ENCODE data around the gene CPA5.

The CPA5 gene

GRCh38 chr7:130395421-130395820, 50.8 kb downstream of the CPA5 start:
- peaks cover 0 to 25% of the 10 kb centered on the region in 2 donors for H3K36me3 ChIP-seq (replicated peaks in 1 of 2; ENCODE audit: control insufficient read depth in 2 of 2, insufficient read depth in 2 of 2, low read length in 2 of 2)
- H3K4ac ChIP-seq (ENCODE audit: low read length): no peak overlapping the region
- H3K9ac ChIP-seq (ENCODE audit: low read depth, low read length, poor library complexity): no peak overlapping the region
- H4K8ac ChIP-seq (ENCODE audit: low read depth, low read length): no peak overlapping the region
- no peak overlapping the region for H2AFZ ChIP-seq (ENCODE audit: low read length)
- no peak overlapping the region for H3K18ac ChIP-seq (ENCODE audit: low read length)
- no peak overlapping the region for H3K23ac ChIP-seq (ENCODE audit: low read depth, low read length, poor library complexity)
- no peak overlapping the region for H2BK15ac ChIP-seq (ENCODE audit: low read length)
- H2AK5ac ChIP-seq (ENCODE audit: low read depth, low read length): no peak overlapping the region
- no peak overlapping the region for H3K4me2 ChIP-seq (ENCODE audit: insufficient read depth, low read length, poor library complexity, severe bottlenecking)
- no peak overlapping the region for H2BK5ac ChIP-seq (ENCODE audit: low read length)
- H3K4me1 ChIP-seq (ENCODE audit: control insufficient read depth in 2 of 2, insufficient read depth in 1 of 2, low read depth in 1 of 2, low read length in 2 of 2): peaks cover 9 to 14% of the 10 kb centered on the region in 2 donors
- H3K79me1 ChIP-seq (ENCODE audit: low read depth, low read length): no peaks in the 10 kb centered on the region
- no peak overlapping the region for H3K4me3 ChIP-seq (ENCODE audit: low read length in 2 of 2)
- DNase-seq (ENCODE audit: low spot score): no peak
- no CpG with 5 or more reads among the region's 5 CpGs for WGBS, 2 donors (ENCODE audit: extremely low coverage in 2 of 2, insufficient read length in 2 of 2, insufficient replicate concordance in 1 of 2)
- H4K91ac ChIP-seq (ENCODE audit: low read depth, low read length, poor library complexity): no peak overlapping the region
- H2BK12ac ChIP-seq (ENCODE audit: low read length): no peak overlapping the region
- H2BK120ac ChIP-seq (ENCODE audit: low read depth, low read length): no peak overlapping the region
- H3K27ac ChIP-seq (replicated peaks; ENCODE audit: low read length): no peak overlapping the region
- no peaks in the 10 kb centered on the region for H3K27me3 ChIP-seq (ENCODE audit: control insufficient read depth in 3 of 3, insufficient read depth in 3 of 3, low read depth in 1 of 3, low read length in 3 of 3)
- no peaks in the 10 kb centered on the region for H3K9me3 ChIP-seq (replicated peaks in 1 of 2; ENCODE audit: control insufficient read depth in 2 of 2, insufficient read depth in 1 of 2, low read depth in 1 of 2, low read length in 2 of 2)
- H3K14ac ChIP-seq (ENCODE audit: low read length): no peak overlapping the region

GRCh38 chr7:130396109-130396508, 51.5 kb downstream of the CPA5 start:
- Histone ChIP-seq H3K4me1 (ENCODE audit: control insufficient read depth in 2 of 2, insufficient read depth in 1 of 2, low read depth in 1 of 2, low read length in 2 of 2) (peaks cover 9 to 14% of the 10 kb centered on the region in 2 donors), H2BK12ac (ENCODE audit: low read length) (no peak overlapping the region), H4K8ac (ENCODE audit: low read depth, low read length) (no peak overlapping the region), H3K4me3 (ENCODE audit: low read length in 2 of 2) (no peak overlapping the region), H3K36me3 (replicated peaks in 1 of 2; ENCODE audit: control insufficient read depth in 2 of 2, insufficient read depth in 2 of 2, low read length in 2 of 2) (peaks cover 0 to 32% of the 10 kb centered on the region in 2 donors), H2BK120ac (ENCODE audit: low read depth, low read length) (no peak overlapping the region), H3K9ac (ENCODE audit: low read depth, low read length, poor library complexity) (no peak overlapping the region), H2BK15ac (ENCODE audit: low read length) (no peak overlapping the region), H2BK5ac (ENCODE audit: low read length) (no peak overlapping the region), H3K27me3 (ENCODE audit: control insufficient read depth in 3 of 3, insufficient read depth in 3 of 3, low read depth in 1 of 3, low read length in 3 of 3) (no peaks in the 10 kb centered on the region), H3K9me3 (replicated peaks in 1 of 2; ENCODE audit: control insufficient read depth in 2 of 2, insufficient read depth in 1 of 2, low read depth in 1 of 2, low read length in 2 of 2) (no peaks in the 10 kb centered on the region), H4K91ac (ENCODE audit: low read depth, low read length, poor library complexity) (no peak overlapping the region), H3K4ac (ENCODE audit: low read length) (no peak overlapping the region), H3K23ac (ENCODE audit: low read depth, low read length, poor library complexity) (no peak overlapping the region), H3K79me1 (ENCODE audit: low read depth, low read length) (no peaks in the 10 kb centered on the region), H3K4me2 (ENCODE audit: insufficient read depth, low read length, poor library complexity, severe bottlenecking) (no peak overlapping the region), H3K18ac (ENCODE audit: low read length) (no peak overlapping the region), H2AFZ (ENCODE audit: low read length) (peak overlapping the region; percentile 17), H3K14ac (ENCODE audit: low read length) (no peak overlapping the region), H3K27ac (replicated peaks; ENCODE audit: low read length) (no peak overlapping the region), H2AK5ac (ENCODE audit: low read depth, low read length) (no peak overlapping the region)
- no CpG with 5 or more reads among the region's 3 CpGs for WGBS, 2 donors (ENCODE audit: extremely low coverage in 2 of 2, insufficient read length in 2 of 2, insufficient replicate concordance in 1 of 2)
- no peak for DNase-seq (ENCODE audit: low spot score)

- no peak overlapping the region for H3K14ac ChIP-seq (ENCODE audit: low read length)
- no peak overlapping the region for H4K91ac ChIP-seq (ENCODE audit: low read depth, low read length, poor library complexity)
- DNase-seq (ENCODE audit: low spot score): no peak
- no peak overlapping the region for H3K4me3 ChIP-seq (ENCODE audit: low read length in 2 of 2)
- H3K36me3 ChIP-seq (replicated peaks in 1 of 2; ENCODE audit: control insufficient read depth in 2 of 2, insufficient read depth in 2 of 2, low read length in 2 of 2): peaks cover 0 to 41% of the 10 kb centered on the region in 2 donors
- no peaks in the 10 kb centered on the region for H3K9me3 ChIP-seq (replicated peaks in 1 of 2; ENCODE audit: control insufficient read depth in 2 of 2, insufficient read depth in 1 of 2, low read depth in 1 of 2, low read length in 2 of 2)
- no peaks in the 10 kb centered on the region for H3K27me3 ChIP-seq (ENCODE audit: control insufficient read depth in 3 of 3, insufficient read depth in 3 of 3, low read depth in 1 of 3, low read length in 3 of 3)
- no peak overlapping the region for H4K8ac ChIP-seq (ENCODE audit: low read depth, low read length)
- H3K27ac ChIP-seq (replicated peaks; ENCODE audit: low read length): no peak overlapping the region
- WGBS, 2 donors (ENCODE audit: extremely low coverage in 2 of 2, insufficient read length in 2 of 2, insufficient replicate concordance in 1 of 2): no CpG with 5 or more reads among the region's 7 CpGs
- H2BK15ac ChIP-seq (ENCODE audit: low read length): no peak overlapping the region
- no peak overlapping the region for H2BK120ac ChIP-seq (ENCODE audit: low read depth, low read length)
- H3K4me2 ChIP-seq (ENCODE audit: insufficient read depth, low read length, poor library complexity, severe bottlenecking): no peak overlapping the region
- H2AFZ ChIP-seq (ENCODE audit: low read length): no peak overlapping the region
- H2AK5ac ChIP-seq (ENCODE audit: low read depth, low read length): no peak overlapping the region
- no peak overlapping the region for H3K9ac ChIP-seq (ENCODE audit: low read depth, low read length, poor library complexity)
- no peaks in the 10 kb centered on the region for H3K79me1 ChIP-seq (ENCODE audit: low read depth, low read length)
- H2BK12ac ChIP-seq (ENCODE audit: low read length): no peak overlapping the region
- peaks cover 9 to 13% of the 10 kb centered on the region in 2 donors for H3K4me1 ChIP-seq (ENCODE audit: control insufficient read depth in 2 of 2, insufficient read depth in 1 of 2, low read depth in 1 of 2, low read length in 2 of 2)
- no peak overlapping the region for H3K18ac ChIP-seq (ENCODE audit: low read length)
- no peak overlapping the region for H3K4ac ChIP-seq (ENCODE audit: low read length)
- H3K23ac ChIP-seq (ENCODE audit: low read depth, low read length, poor library complexity): no peak overlapping the region
- H2BK5ac ChIP-seq (ENCODE audit: low read length): no peak overlapping the region
Observed at GRCh38 chr7:130397051-130397757, 52.6 kb downstream of the CPA5 start.

- Histone ChIP-seq H3K9me3 (replicated peaks in 1 of 2; ENCODE audit: control insufficient read depth in 2 of 2, insufficient read depth in 1 of 2, low read depth in 1 of 2, low read length in 2 of 2) (peaks cover 0 to 3% of the 10 kb centered on the region in 2 donors), H3K4me2 (ENCODE audit: insufficient read depth, low read length, poor library complexity, severe bottlenecking) (no peak overlapping the region), H3K79me1 (ENCODE audit: low read depth, low read length) (no peaks in the 10 kb centered on the region), H2BK5ac (ENCODE audit: low read length) (no peak overlapping the region), H2BK12ac (ENCODE audit: low read length) (no peak overlapping the region), H4K91ac (ENCODE audit: low read depth, low read length, poor library complexity) (no peak overlapping the region), H2BK120ac (ENCODE audit: low read depth, low read length) (no peak overlapping the region), H3K18ac (ENCODE audit: low read length) (no peak overlapping the region), H3K36me3 (replicated peaks in 1 of 2; ENCODE audit: control insufficient read depth in 2 of 2, insufficient read depth in 2 of 2, low read length in 2 of 2) (peaks cover 2 to 46% of the 10 kb centered on the region in 2 donors), H3K23ac (ENCODE audit: low read depth, low read length, poor library complexity) (no peak overlapping the region), H3K27ac (replicated peaks; ENCODE audit: low read length) (no peak overlapping the region), H2BK15ac (ENCODE audit: low read length) (no peak overlapping the region), H2AK5ac (ENCODE audit: low read depth, low read length) (no peak overlapping the region), H3K4me1 (ENCODE audit: control insufficient read depth in 2 of 2, insufficient read depth in 1 of 2, low read depth in 1 of 2, low read length in 2 of 2) (peaks cover 9% of the 10 kb centered on the region in 2 donors), H4K8ac (ENCODE audit: low read depth, low read length) (no peak overlapping the region), H3K14ac (ENCODE audit: low read length) (no peak overlapping the region), H3K4me3 (ENCODE audit: low read length in 2 of 2) (no peak overlapping the region), H3K27me3 (ENCODE audit: control insufficient read depth in 3 of 3, insufficient read depth in 3 of 3, low read depth in 1 of 3, low read length in 3 of 3) (no peaks in the 10 kb centered on the region), H2AFZ (ENCODE audit: low read length) (no peak overlapping the region), H3K4ac (ENCODE audit: low read length) (no peak overlapping the region), H3K9ac (ENCODE audit: low read depth, low read length, poor library complexity) (no peak overlapping the region)
- no CpG with 5 or more reads among the region's 3 CpGs for WGBS, 2 donors (ENCODE audit: extremely low coverage in 2 of 2, insufficient read length in 2 of 2, insufficient replicate concordance in 1 of 2)
- no peak for DNase-seq (ENCODE audit: low spot score)
Observed at GRCh38 chr7:130397758-130398073, 53.1 kb downstream of the CPA5 start.
